Stimulated activated CD8-positive, alpha-beta memory T cell treated with anti-CD3 and anti-CD28 coated beads, Interleukin-7, amount 100 ng/mL, for 48 hours (primary cell): ENCODE measurements around the gene IL32.
A peak's percentile ranks its signal among the peaks of the same experiment; 100 is the strongest.

ENCODE experiments used
- DNase-seq, 2 donors: peaks; one replicate each; pipeline ENCODE4 v3.0.0-alpha.2; 2020; ENCODE audit warnings: low read depth in 1 of 2; ENCODE audit errors: extremely low read depth in 1 of 2

Gene IL32

GRCh38 chr16:3027983-3028715 is 37.3 kb upstream of the IL32 start:
- peak; percentile 75 to 80 for DNase-seq

- no peak for DNase-seq
Observed at GRCh38 chr16:3028716-3029319, 36.6 kb upstream of the IL32 start.

GRCh38 chr16:3029491-3030221 is 35.8 kb upstream of the IL32 start:
- DNase-seq: no peak

- no peak for DNase-seq
Observed at GRCh38 chr16:3030222-3031212, 34.9 kb upstream of the IL32 start.

- no peak for DNase-seq
Observed at GRCh38 chr16:3032624-3033023, 32.8 kb upstream of the IL32 start.

- DNase-seq: no peak
Observed at GRCh38 chr16:3035289-3035971, 30.0 kb upstream of the IL32 start.

GRCh38 chr16:3035972-3036725 is 29.3 kb upstream of the IL32 start:
- no peak for DNase-seq

GRCh38 chr16:3036726-3037315 is 28.6 kb upstream of the IL32 start, which contains the start of gene BICDL2:
Gene BICDL2 (minus strand): TSS chr16:3036944. CDS start chr16:3035496, 1,448 bp downstream.
- no peak for DNase-seq

- DNase-seq: no peak
Observed at GRCh38 chr16:3038256-3038655, 27.2 kb upstream of the IL32 start.

- no peak for DNase-seq
Observed at GRCh38 chr16:3038896-3039295, 26.5 kb upstream of the IL32 start.

GRCh38 chr16:3042376-3042775 is 23.1 kb upstream of the IL32 start:
- DNase-seq: no peak

GRCh38 chr16:3044708-3045107 is 20.7 kb upstream of the IL32 start:
- DNase-seq: no peak

GRCh38 chr16:3045758-3046640 is 19.4 kb upstream of the IL32 start, which contains the start of gene MMP25:
Gene MMP25 (plus strand): TSS chr16:3046561. CDS start chr16:3046918, 357 bp downstream.
- DNase-seq: no peak

GRCh38 chr16:3046641-3047386 is 18.6 kb upstream of the IL32 start:
- no peak for DNase-seq

GRCh38 chr16:3047387-3047720 is 18.1 kb upstream of the IL32 start:
- DNase-seq: no peak

GRCh38 chr16:3049921-3050481 is 15.4 kb upstream of the IL32 start:
- no peak for DNase-seq

- DNase-seq: no peak
Observed at GRCh38 chr16:3050487-3050886, 15.0 kb upstream of the IL32 start.
